Measurements from ENCODE around the gene GNPTG.
A peak's percentile ranks its signal among the peaks of the same experiment; 100 is the strongest.

GNPTG gene

DNA sequence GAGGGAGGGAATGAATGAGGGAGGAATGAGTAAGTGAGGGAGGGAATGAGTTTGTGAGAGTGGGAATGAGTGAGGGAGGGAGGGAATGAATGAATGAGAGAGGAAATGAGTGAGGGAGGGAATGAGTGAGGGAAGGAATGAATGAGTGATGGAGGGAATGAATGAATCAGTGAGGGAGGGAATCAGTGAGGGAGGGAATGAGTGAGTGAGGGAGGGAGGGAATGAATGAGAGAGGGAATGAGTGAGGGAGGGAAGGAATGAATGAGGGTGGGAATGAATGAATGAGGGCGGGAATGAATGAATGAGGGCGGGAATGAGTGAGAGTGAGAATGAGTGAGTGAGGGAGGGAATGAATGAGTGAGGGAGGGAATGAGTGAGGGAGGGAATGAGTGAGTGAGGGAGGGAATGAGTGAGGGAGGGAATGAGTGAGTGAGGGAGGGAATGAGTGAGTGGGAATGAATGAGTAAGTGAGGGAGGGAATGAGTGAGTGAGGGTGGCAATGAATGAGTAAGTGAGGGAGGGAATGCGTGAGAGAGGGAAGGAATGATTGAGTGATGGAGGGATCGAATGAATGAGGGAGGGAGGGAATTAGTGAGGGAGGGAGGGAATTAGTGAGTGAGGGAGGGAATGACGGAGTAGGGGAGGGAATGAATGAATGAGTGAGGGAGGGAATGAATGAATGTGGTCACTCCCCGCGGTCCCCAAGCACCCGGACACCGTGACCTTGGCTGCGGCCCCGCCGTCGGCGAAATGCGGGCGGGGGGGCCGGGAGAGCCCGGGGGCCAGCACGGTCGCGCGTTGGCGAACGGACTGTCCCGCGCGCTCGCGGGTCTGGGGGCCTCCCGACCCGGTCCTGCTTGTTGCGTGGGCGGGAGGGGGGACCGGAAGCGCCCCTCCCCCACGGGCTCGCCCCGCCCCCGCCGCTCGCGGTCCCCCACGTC, 43.4 kb upstream of the GNPTG start:
- Histone ChIP-seq H3K4me2 (ENCODE audit: low read length) (peak overlapping the region; percentile 71), H3K36me3 (replicated peaks; ENCODE audit: low read depth, low read length) (peaks cover 20% of the 10 kb centered on the region), H3K27me3 (ENCODE audit: low read depth, low read length) (no peaks in the 10 kb centered on the region), H3K4me3 (ENCODE audit: low read length) (peak overlapping the region; percentile 88), H4K20me1 (ENCODE audit: insufficient read depth, low read length) (peaks cover 33% of the 10 kb centered on the region), H3K27ac (ENCODE audit: low read length) (peak overlapping the region; percentile 65), H3K4me1 (ENCODE audit: low read length) (peaks cover 28% of the 10 kb centered on the region), H2AFZ (ENCODE audit: low read depth, low read length) (no peak overlapping the region), H3K79me2 (ENCODE audit: low read length) (peaks cover 41% of the 10 kb centered on the region), H3K9me3 (ENCODE audit: insufficient read depth, low read length) (no peaks in the 10 kb centered on the region), H3K9ac (ENCODE audit: low read length) (peak overlapping the region; percentile 67)
- TF ChIP-seq, protein P1, sequence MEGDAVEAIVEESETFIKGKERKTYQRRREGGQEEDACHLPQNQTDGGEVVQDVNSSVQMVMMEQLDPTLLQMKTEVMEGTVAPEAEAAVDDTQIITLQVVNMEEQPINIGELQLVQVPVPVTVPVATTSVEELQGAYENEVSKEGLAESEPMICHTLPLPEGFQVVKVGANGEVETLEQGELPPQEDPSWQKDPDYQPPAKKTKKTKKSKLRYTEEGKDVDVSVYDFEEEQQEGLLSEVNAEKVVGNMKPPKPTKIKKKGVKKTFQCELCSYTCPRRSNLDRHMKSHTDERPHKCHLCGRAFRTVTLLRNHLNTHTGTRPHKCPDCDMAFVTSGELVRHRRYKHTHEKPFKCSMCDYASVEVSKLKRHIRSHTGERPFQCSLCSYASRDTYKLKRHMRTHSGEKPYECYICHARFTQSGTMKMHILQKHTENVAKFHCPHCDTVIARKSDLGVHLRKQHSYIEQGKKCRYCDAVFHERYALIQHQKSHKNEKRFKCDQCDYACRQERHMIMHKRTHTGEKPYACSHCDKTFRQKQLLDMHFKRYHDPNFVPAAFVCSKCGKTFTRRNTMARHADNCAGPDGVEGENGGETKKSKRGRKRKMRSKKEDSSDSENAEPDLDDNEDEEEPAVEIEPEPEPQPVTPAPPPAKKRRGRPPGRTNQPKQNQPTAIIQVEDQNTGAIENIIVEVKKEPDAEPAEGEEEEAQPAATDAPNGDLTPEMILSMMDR (IDR thresholded peaks at IDR 0.05; ENCODE audit: low read depth, low read length): no peak
- TF ChIP-seq EZH2phosphoT487 (IDR thresholded peaks at IDR 0.05; ENCODE audit: low read depth): no peak

DNA sequence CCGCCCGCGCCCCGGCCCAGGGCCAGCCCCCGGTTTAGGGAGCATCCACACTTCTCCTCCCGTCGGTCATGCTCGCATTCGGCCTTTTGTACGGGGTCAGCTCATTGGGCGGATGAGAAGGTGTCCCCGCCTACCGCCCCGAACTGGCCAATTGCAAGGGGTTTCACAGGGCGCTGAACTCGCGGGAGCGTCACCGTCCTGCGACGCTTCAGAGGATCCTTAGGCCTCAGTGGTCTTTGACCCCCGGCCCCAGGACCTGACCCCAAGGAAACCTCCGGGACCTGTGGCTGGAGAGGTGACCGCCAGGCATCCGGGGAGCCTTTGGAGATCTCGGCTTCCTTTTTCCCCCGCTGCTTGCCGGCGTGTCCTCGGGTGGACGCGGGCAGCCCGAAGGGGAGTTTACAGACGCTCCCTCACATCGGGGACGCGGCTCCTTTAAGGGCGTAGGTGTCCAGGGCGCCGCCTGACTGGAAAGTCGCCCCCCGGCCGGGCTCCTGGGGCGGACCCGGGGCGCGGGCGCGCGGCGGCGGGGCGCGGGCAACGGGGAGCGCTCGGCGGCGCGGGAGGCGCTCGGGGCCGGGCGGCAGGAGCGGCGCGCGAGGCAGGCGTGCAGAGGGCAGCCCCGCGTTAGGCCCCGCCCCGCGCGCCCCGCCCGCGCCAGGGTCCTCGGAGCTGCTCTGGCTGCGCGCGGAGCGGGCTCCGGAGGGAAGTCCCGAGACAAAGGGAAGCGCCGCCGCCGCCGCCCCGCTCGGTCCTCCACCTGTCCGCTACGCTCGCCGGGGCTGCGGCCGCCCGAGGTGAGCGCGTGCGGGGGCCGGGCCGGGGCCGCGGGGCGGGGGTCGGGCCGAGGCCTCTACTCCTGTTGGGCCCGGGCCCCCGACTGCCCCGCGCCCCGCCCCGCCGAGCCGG, 42.5 kb upstream of the GNPTG start, which contains the start of gene UBE2I:
Gene UBE2I (plus strand): TSS at position 660 of the 909 bp plus-strand sequence. CDS start 4,395 bp downstream, outside the sequence.
- H3K9me3 ChIP-seq (ENCODE audit: insufficient read depth, low read length): no peaks in the 10 kb centered on the region
- peak within 1 kb of the TSS; percentile 91; the same call in 1 of the 2 replicates for H2AFZ ChIP-seq (ENCODE audit: low read depth, low read length)
- TF ChIP-seq, protein P1 (IDR thresholded peaks at IDR 0.05; ENCODE audit: low read depth, low read length): no peak
- no peak for TF ChIP-seq EZH2phosphoT487 (IDR thresholded peaks at IDR 0.05; ENCODE audit: low read depth)
- peaks cover 43% of the 10 kb centered on the region for H4K20me1 ChIP-seq (ENCODE audit: insufficient read depth, low read length)
- H3K27me3 ChIP-seq (ENCODE audit: low read depth, low read length): no peaks in the 10 kb centered on the region
- peaks cover 50% of the 10 kb centered on the region for H3K79me2 ChIP-seq (ENCODE audit: low read length)
- peak within 1 kb of the TSS; percentile 91 for H3K4me3 ChIP-seq (ENCODE audit: low read length)
- peaks cover 26% of the 10 kb centered on the region for H3K36me3 ChIP-seq (replicated peaks; ENCODE audit: low read depth, low read length)
- peak within 1 kb of the TSS; percentile 98 for H3K4me2 ChIP-seq (ENCODE audit: low read length)
- peak within 1 kb of the TSS; percentile 84 for H3K27ac ChIP-seq (ENCODE audit: low read length)
- peak within 1 kb of the TSS; percentile 96 for H3K9ac ChIP-seq (ENCODE audit: low read length)
- peaks cover 19% of the 10 kb centered on the region for H3K4me1 ChIP-seq (ENCODE audit: low read length)

DNA sequence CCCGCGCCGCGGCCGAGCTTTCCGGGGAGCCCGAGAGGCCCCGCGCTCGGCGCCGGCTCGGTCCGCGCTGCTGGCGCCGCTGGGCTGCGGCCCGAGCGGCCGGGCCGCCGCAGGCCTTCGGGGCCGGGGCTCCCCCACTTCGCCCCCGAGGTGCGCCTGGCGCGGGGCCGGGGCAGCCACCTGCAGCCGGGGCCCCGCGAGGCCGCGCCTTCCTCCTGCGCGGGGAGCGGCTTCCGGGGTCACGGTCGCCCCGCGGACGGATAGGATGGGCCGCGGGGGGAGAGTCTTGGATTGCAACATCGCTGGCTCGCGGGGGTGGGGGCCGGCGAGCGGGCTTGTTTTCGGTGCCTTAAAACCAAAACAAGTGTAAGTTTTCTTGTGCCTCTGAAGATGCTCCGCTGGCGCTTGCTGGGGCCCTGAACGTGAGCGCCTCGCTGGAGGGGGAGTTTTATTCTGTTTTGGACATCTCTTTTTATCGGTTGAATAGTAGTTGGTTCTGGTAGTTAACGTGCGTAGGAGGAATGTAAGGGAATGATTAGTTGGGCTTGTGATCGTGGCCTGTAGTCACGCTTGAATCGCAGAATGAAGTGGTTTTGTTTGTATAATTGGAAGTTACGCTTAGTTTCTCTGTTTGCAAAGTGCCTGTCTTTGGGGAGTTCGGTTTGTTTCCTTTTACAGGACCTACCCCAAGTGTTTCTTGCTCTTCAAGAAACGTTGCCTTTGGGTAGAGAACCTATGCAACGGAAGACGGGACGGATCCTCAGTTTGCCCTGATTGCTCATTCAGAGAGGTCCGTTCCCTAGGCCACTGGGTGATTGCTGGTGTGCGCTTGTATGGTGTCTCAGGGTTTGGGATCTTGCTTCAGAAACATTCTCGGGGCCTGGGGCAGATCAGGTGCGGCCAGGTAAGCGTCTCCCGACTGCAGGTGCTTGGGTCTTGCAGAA, 41.6 kb upstream of the GNPTG start:
- Histone ChIP-seq H3K27ac (ENCODE audit: low read length) (peak overlapping the region; percentile 58), H3K4me3 (ENCODE audit: low read length) (peak overlapping the region; percentile 91), H3K27me3 (ENCODE audit: low read depth, low read length) (no peaks in the 10 kb centered on the region), H3K4me2 (ENCODE audit: low read length) (peak overlapping the region; percentile 98), H3K36me3 (replicated peaks; ENCODE audit: low read depth, low read length) (peaks cover 35% of the 10 kb centered on the region), H3K79me2 (ENCODE audit: low read length) (peaks cover 60% of the 10 kb centered on the region), H4K20me1 (ENCODE audit: insufficient read depth, low read length) (peaks cover 52% of the 10 kb centered on the region), H3K9ac (ENCODE audit: low read length) (peak overlapping the region; percentile 91), H3K9me3 (ENCODE audit: insufficient read depth, low read length) (no peaks in the 10 kb centered on the region), H3K4me1 (ENCODE audit: low read length) (peaks cover 15% of the 10 kb centered on the region), H2AFZ (ENCODE audit: low read depth, low read length) (no peak overlapping the region)
- TF ChIP-seq, protein P1 (IDR thresholded peaks at IDR 0.05; ENCODE audit: low read depth, low read length): no peak
- no peak for TF ChIP-seq EZH2phosphoT487 (IDR thresholded peaks at IDR 0.05; ENCODE audit: low read depth)

Data from OCI-LY3 (cell line).